PFSK-1 (cell line): ENCODE results near the gene QRFP.

ENCODE experiments used
- FOXP2 ChIP-seq: optimal IDR thresholded peaks from 2 replicates; pipeline ENCODE3; 2011; ENCODE audit warnings: borderline replicate concordance, control low read depth, inconsistent platforms; ENCODE audit not compliant: insufficient read depth; ENCODE audit errors: extremely low read length, extremely low read depth
- POLR2AphosphoS5 ChIP-seq: IDR thresholded peaks from 2 replicates; pipeline ENCODE4 v1.6.1; 2012; ENCODE audit warnings: low read depth, mild to moderate bottlenecking, control low read depth, low read length, moderate library complexity
- REST ChIP-seq, 2 experiments: IDR thresholded peaks; 2 replicates each; pipeline versions ENCODE4 v1.6.1 to v1.8.0; 2011 to 2012; ENCODE audit warnings: low read depth in 2 of 2, low read length in 2 of 2, control low read depth in 1 of 2, inconsistent platforms in 1 of 2, mild to moderate bottlenecking in 1 of 2, moderate library complexity in 1 of 2; ENCODE audit not compliant: insufficient read depth in 1 of 2
- SIN3A ChIP-seq: IDR thresholded peaks from 2 replicates; pipeline ENCODE4 v1.6.1; 2012; ENCODE audit warnings: mild to moderate bottlenecking, low read length, moderate library complexity, borderline replicate concordance; ENCODE audit not compliant: insufficient read depth
- TAF1 ChIP-seq: IDR thresholded peaks from 2 replicates; pipeline ENCODE4 v1.6.1; 2012; ENCODE audit warnings: low read length, control low read depth, borderline replicate concordance; ENCODE audit not compliant: insufficient read depth

The QRFP gene

GRCh38 chr9:130932255-130933079 lies 35.9 kb upstream of the QRFP start:
- TF ChIP-seq POLR2AphosphoS5 (no peak), SIN3A (no peak), REST (IDR thresholded peaks at IDR 0.05; ENCODE audit: insufficient read depth in 1 of 2, low read depth in 2 of 2, low read length in 2 of 2) (no peak), TAF1 (no peak), FOXP2 (no peak)

- no peak for TF ChIP-seq FOXP2
- no peak for TF ChIP-seq TAF1
- TF ChIP-seq SIN3A = no peak
- TF ChIP-seq POLR2AphosphoS5 = no peak
- TF ChIP-seq REST (IDR thresholded peaks at IDR 0.05; ENCODE audit: insufficient read depth in 1 of 2, low read depth in 2 of 2, low read length in 2 of 2) = no peak
These were observed 35.1 kb upstream of the QRFP start for GRCh38 chr9:130931508-130932254.

GRCh38 chr9:130930804-130931349 lies 34.3 kb upstream of the QRFP start:
- TF ChIP-seq POLR2AphosphoS5 (no peak), FOXP2 (no peak), REST (IDR thresholded peaks at IDR 0.05; ENCODE audit: insufficient read depth in 1 of 2, low read depth in 2 of 2, low read length in 2 of 2) (no peak), TAF1 (no peak), SIN3A (no peak)

GRCh38 chr9:130930132-130930803 lies 33.7 kb upstream of the QRFP start:
- TF ChIP-seq POLR2AphosphoS5 (no peak), REST (IDR thresholded peaks at IDR 0.05; ENCODE audit: insufficient read depth in 1 of 2, low read depth in 2 of 2, low read length in 2 of 2) (no peak), SIN3A (no peak), TAF1 (no peak), FOXP2 (no peak)
